D721Med (cell line): ENCODE measurements around the gene ANTXR2.

Experiments
- DNase-seq: peaks from one replicate; pipeline ENCODE4 v3.0.0; 2011; ENCODE audit warnings: low spot score; ENCODE audit not compliant: insufficient read length
- FAIRE-seq: peaks from 2 replicates; lab custom pipeline; 2011; peaks lifted over from hg19 to GRCh38; lab: Jason Lieb, UNC
- CTCF ChIP-seq: IDR thresholded peaks from 2 replicates; pipeline ENCODE4 v1.5.1; 2012; ENCODE audit warnings: mild to moderate bottlenecking, control low read depth; ENCODE audit not compliant: insufficient read depth; ENCODE audit errors: missing control alignments

The ANTXR2 gene

GRCh38 chr4:80058740-80059139 is 14.3 kb downstream of the ANTXR2 start:
- FAIRE-seq = no peak
- no peak for TF ChIP-seq CTCF
- no peak for DNase-seq

- DNase-seq = no peak
- FAIRE-seq = no peak
- TF ChIP-seq CTCF = no peak
Observed at GRCh38 chr4:80054375-80054774, 18.7 kb downstream of the ANTXR2 start.

GRCh38 chr4:80053140-80053910 is 19.7 kb downstream of the ANTXR2 start:
- DNase-seq (no peak), FAIRE-seq (no peak)
- no peak for TF ChIP-seq CTCF

- no peak for TF ChIP-seq CTCF
- FAIRE-seq = no peak
Observed at GRCh38 chr4:80049813-80050534, 23.1 kb downstream of the ANTXR2 start.

GRCh38 chr4:80049402-80049801 is 23.6 kb downstream of the ANTXR2 start:
- no peak for TF ChIP-seq CTCF
- no peak for DNase-seq
- FAIRE-seq = no peak

More at GRCh38 chr4:80049813-80050534, 23.1 kb downstream of the ANTXR2 start:
- no peak for DNase-seq

- no peak for FAIRE-seq
- DNase-seq = no peak
- TF ChIP-seq CTCF = no peak
Observed at GRCh38 chr4:80045786-80046185, 27.2 kb downstream of the ANTXR2 start.

- no peak for TF ChIP-seq CTCF
- DNase-seq (no peak), FAIRE-seq (no peak)
Observed at GRCh38 chr4:80043541-80043940, 29.5 kb downstream of the ANTXR2 start.
